ENCODE measurements around the gene CUL2.

DNA sequence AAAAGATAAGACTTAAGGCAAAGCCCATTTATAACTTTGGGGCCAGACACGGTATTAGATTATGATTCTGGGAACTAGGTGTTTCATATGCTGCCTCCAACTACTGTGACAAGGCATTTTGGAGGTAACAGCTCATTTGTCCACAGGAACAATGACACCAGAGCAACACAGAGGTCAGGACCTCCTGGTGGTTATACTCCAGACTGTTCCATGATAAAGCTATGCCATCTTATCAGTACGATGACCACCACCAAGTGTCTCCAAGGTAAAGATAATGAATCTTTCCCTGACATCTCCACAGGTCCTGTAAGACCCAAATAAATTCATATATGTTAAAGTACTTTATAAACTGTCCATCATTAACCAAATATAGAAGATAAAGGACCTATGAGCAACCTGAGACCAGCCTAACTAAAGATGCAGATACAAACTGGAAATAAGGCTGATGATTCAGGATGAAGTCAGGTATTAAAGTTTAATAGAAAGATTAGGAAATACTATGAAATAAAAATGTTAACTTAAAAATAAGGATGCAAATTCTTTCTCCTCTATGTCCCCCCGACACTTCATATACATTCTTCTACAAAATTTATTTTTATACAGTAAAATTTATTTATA lies 26.2 kb downstream of the CUL2 start:
- TF ChIP-seq EZH2 (IDR thresholded peaks at IDR 0.05) (no peak), POLR2AphosphoS5 (IDR thresholded peaks at IDR 0.05; ENCODE audit: borderline replicate concordance, low read depth, low read length) (no peak), FOXP2 (optimal IDR thresholded peaks at IDR 0.05; ENCODE audit: control extremely low read depth, extremely low read length, insufficient read depth) (no peak)

Measured in SK-N-MC (cell line).